Panc1 (cell line): ENCODE data around the gene PRMT5. TPM values are rescaled to one million over a fixed set of nuclear protein-coding genes. Genes with fewer than 3 reads are reported as not detected.

Experiments used
- ATAC-seq: fragments of 200-7000 bp; cut with Tn5 transposase; 2 replicates; pipeline ENCODE4 v1.9.1; 2020; ENCODE audit warnings: mild to moderate bottlenecking, moderate library complexity
- BruUV-seq: library from RNA; stranded (reverse); fragments of 400-500 nt; replicated peaks from 2 replicates; lab custom pipeline; 2021; lab: Mats Ljungman, UMichigan
- CTCF ChIA-PET: fragments of 300-600 bp; sonication (Branson Sonifier 250); formaldehyde crosslinking; loops from one replicate; lab custom pipeline; 2022; ENCODE audit warnings: antibody characterized with exemption; lab: Charles Lee
- POLR2A ChIA-PET: fragments of 300-600 bp; sonication (Branson Sonifier 250); formaldehyde crosslinking; loops from one replicate; lab custom pipeline; 2022; ENCODE audit warnings: antibody characterized with exemption; lab: Charles Lee
- DNase-seq: peaks from one replicate; pipeline ENCODE4 v3.0.0-alpha.2; 2010; ENCODE audit warnings: low read depth, low spot score
- H3K27ac ChIP-seq: 2 replicates; pipeline ENCODE4 v1.5.1; 2011; ENCODE audit warnings: mild to moderate bottlenecking, low read length, inconsistent platforms
- H3K27me3 ChIP-seq: fragments of 200-500 bp; sonication (Bioruptor generic); 2 replicates; pipeline ENCODE4 v1.6.0; 2014; ENCODE audit warnings: low read length, inconsistent platforms; ENCODE audit not compliant: control insufficient read depth, insufficient read depth
- H3K36me3 ChIP-seq: fragments of 200-500 bp; sonication (Bioruptor generic); 2 replicates; pipeline ENCODE4 v1.5.1; 2014; ENCODE audit warnings: inconsistent platforms, mild to moderate bottlenecking, low read length, moderate library complexity; ENCODE audit not compliant: control insufficient read depth, insufficient read depth
- H3K4me1 ChIP-seq: 2 replicates; pipeline ENCODE4 v1.5.1; 2011; ENCODE audit warnings: inconsistent platforms, mild to moderate bottlenecking, low read length, moderate library complexity; ENCODE audit not compliant: control insufficient read depth, insufficient read depth
- H3K4me3 ChIP-seq, 2 experiments: 2 replicates each; pipeline ENCODE4 v1.5.1; 2011 to 2012; ENCODE audit warnings: low read depth in 2 of 2, low read length in 2 of 2, mild to moderate bottlenecking in 2 of 2, inconsistent platforms in 1 of 2, moderate library complexity in 1 of 2
- H3K9me3 ChIP-seq: fragments of 200-500 bp; sonication (Bioruptor generic); 2 replicates; pipeline ENCODE4 v1.5.1; 2014; ENCODE audit warnings: low read depth, mild to moderate bottlenecking, inconsistent platforms, low read length, moderate library complexity; ENCODE audit not compliant: control insufficient read depth, insufficient read depth
- CTCF ChIP-seq: fragments of 450-650 bp; IDR thresholded peaks from 2 replicates; pipeline ENCODE4 v1.5.1; 2017; ENCODE audit warnings: mild to moderate bottlenecking
- POLR2AphosphoS5 ChIP-seq: IDR thresholded peaks from 2 replicates; pipeline ENCODE4 v1.6.1; 2012; ENCODE audit warnings: mild to moderate bottlenecking, low read depth, low read length, moderate library complexity
- REST ChIP-seq, 2 experiments: IDR thresholded peaks; 2 replicates each; pipeline ENCODE4 v1.6.1; 2011 to 2012; ENCODE audit warnings: low read depth in 2 of 2, control low read depth in 1 of 2, low read length in 1 of 2, mild to moderate bottlenecking in 1 of 2, moderate library complexity in 1 of 2; ENCODE audit not compliant: insufficient read depth in 1 of 2
- SIN3A ChIP-seq: IDR thresholded peaks from 2 replicates; pipeline ENCODE4 v1.6.1; 2012; ENCODE audit warnings: low read depth, mild to moderate bottlenecking, low read length, moderate library complexity, borderline replicate concordance; ENCODE audit not compliant: insufficient read depth
- TCF7L2 ChIP-seq: IDR thresholded peaks from 2 replicates; pipeline ENCODE4 v1.6.1; 2011; ENCODE audit warnings: mild to moderate bottlenecking, low read depth, low read length, inconsistent platforms
- in situ Hi-C: cut with HindIII; loops from 2 replicates; pipeline ENCODE4 v1.10.0; 2016; ENCODE audit warnings: low sequenced_read_pairs, low pct_unique_long_range_greater_than_20kb
- intact Hi-C: fragments of 100-400 bp; cut with micrococcal nuclease; formaldehyde crosslinking; loops from one replicate; pipeline ENCODE4 v1.10.0; 2022; ENCODE audit not compliant: unreplicated experiment
- total RNA-seq: library from RNA; stranded (reverse); gene quantifications from one replicate; pipeline ENCODE4 v1.2.1, GENCODE V29; 2021; ENCODE audit not compliant: unreplicated experiment

Gene PRMT5
- total RNA-seq, 1 experiment from 2014 or later = 108 TPM

GRCh38 chr14:22896356-22896755 is 32.8 kb downstream of the PRMT5 start:
- DNase-seq = no peak
- BruUV-seq = no TSS peak
- no peak for TF ChIP-seq POLR2AphosphoS5
- no peak for TF ChIP-seq TCF7L2
- TF ChIP-seq CTCF = no peak
- no peak for TF ChIP-seq REST (IDR thresholded peaks at IDR 0.05; ENCODE audit: insufficient read depth in 1 of 2, low read depth in 2 of 2, low read length in 1 of 2)
- TF ChIP-seq SIN3A = no peak
- H3K27me3 ChIP-seq = no peaks in the 10 kb centered on the region
- ATAC-seq = no peak
- no peaks in the 10 kb centered on the region for H3K9me3 ChIP-seq
- ChIA-PET POLR2A (no interaction called here), CTCF (interaction anchor here (0.5 to 0.6 kb wide), 2 partner anchors 48 to 897 kb away, joined by 4 read pairs; no protein-coding TSS in a partner anchor)
- H3K27ac ChIP-seq = no peak overlapping the region
- intact Hi-C loops = no loop called here
- H3K4me1 ChIP-seq = no peaks in the 10 kb centered on the region
- no peak overlapping the region for H3K4me3 ChIP-seq
- in situ Hi-C loops = no loop called here
- peaks cover 3% of the 10 kb centered on the region; the same call in 1 of the 2 replicates for H3K36me3 ChIP-seq

- TF ChIP-seq POLR2AphosphoS5 = no peak
- TF ChIP-seq SIN3A = no peak
- no peak for TF ChIP-seq TCF7L2
- TF ChIP-seq CTCF = no peak
- no peak for TF ChIP-seq REST (IDR thresholded peaks at IDR 0.05; ENCODE audit: insufficient read depth in 1 of 2, low read depth in 2 of 2, low read length in 1 of 2)
- intact Hi-C loops (no loop called here), in situ Hi-C loops (no loop called here)
- POLR2A ChIA-PET = no interaction called here
- no peak for DNase-seq
- Histone ChIP-seq H3K4me3 (no peak overlapping the region), H3K4me1 (no peaks in the 10 kb centered on the region), H3K27me3 (no peaks in the 10 kb centered on the region), H3K36me3 (no peaks in the 10 kb centered on the region), H3K27ac (no peak overlapping the region), H3K9me3 (no peaks in the 10 kb centered on the region)
- ATAC-seq = no peak
- no TSS peak for BruUV-seq
- CTCF ChIA-PET = no interaction called here
Observed at GRCh38 chr14:22895402-22895801, 33.8 kb downstream of the PRMT5 start.
